GM21825 (cell line): ENCODE results near the gene SLC49A4.

ENCODE experiments used
- ATAC-seq: cut with Tn5 transposase; IDR thresholded peaks from one replicate; pipeline ENCODE4 v1.9.1; 2021; ENCODE audit warnings: mild to moderate bottlenecking, moderate library complexity; ENCODE audit not compliant: unreplicated experiment

Gene SLC49A4

DNA sequence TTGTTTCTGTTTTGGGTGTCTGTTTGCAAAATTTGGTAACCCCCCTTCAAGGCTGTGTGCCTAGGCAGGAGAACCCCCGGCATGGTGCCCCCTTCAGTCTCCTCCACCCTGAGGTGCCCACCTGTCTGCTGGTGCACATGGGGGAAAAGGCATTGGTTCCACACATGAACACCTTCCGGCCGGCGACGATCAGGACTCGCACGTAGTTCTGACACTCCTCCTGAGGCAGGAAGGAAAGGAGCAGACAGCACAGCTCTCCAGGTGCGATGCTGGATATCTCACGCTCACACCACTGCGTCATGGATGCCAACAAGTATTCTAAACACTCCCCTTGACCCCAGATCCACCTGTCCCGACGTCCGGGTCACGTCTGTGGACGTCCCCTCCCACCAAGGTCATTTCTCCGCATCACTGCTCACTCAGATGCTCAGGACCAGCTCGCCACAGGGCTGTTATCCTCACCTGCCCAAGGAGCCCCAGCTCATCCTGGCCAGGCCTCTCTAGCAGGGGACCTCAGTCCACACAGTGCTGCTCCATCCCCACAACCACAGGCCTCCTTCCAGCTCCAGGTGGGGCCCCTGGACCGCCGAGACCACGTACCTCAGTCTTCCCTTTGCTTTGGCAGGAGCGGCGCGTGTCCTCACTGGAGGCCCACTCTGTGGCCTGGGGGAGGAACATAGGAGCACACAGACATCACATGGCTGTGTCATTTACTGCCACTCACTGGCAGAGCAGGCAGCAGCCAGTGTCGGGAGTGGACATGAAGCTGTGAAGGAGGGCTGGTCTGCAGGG, 133.7 kb downstream of the SLC49A4 start:
- no peak for ATAC-seq

DNA sequence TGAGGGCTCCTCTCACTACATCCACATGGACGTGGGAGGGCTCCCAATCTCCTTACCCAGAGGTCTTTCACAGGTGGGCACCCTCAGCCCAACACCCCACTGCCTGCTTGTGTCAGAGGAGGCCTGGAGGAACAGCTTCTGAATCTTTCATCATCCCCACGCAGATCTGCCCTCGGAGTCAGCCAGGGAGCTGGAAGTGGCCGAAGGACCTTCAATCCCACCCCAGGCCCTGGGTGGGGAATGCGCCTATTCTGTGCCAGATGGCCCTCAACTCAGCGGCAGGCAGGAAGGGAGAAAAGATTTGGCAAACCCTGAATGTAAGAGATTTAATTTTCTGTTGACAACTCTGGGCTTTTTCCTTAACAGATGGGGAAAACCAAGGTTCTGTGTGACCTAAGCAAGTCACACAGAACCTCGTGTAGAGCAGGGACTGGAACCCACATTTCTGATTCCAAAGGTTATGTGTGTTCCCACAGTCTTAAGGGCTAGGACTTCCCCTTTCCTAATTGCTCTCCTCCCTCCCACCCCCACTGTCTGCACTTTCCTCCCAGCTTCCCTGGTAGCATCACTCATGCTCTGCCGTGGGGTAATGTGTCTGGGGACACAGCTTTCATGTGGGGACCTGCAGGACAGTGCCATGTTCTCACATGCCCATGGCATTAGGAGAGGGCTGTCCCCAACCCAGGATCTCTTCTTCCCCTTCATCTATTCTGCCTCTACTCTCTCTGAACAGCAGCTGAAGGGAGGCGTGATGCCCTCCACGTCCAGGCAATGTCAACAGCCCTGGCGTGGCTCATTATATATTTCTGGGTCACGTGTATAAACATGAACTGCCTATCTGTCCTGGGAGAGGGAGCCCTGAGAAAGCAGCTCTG, 134.6 kb downstream of the SLC49A4 start:
- no peak for ATAC-seq

DNA sequence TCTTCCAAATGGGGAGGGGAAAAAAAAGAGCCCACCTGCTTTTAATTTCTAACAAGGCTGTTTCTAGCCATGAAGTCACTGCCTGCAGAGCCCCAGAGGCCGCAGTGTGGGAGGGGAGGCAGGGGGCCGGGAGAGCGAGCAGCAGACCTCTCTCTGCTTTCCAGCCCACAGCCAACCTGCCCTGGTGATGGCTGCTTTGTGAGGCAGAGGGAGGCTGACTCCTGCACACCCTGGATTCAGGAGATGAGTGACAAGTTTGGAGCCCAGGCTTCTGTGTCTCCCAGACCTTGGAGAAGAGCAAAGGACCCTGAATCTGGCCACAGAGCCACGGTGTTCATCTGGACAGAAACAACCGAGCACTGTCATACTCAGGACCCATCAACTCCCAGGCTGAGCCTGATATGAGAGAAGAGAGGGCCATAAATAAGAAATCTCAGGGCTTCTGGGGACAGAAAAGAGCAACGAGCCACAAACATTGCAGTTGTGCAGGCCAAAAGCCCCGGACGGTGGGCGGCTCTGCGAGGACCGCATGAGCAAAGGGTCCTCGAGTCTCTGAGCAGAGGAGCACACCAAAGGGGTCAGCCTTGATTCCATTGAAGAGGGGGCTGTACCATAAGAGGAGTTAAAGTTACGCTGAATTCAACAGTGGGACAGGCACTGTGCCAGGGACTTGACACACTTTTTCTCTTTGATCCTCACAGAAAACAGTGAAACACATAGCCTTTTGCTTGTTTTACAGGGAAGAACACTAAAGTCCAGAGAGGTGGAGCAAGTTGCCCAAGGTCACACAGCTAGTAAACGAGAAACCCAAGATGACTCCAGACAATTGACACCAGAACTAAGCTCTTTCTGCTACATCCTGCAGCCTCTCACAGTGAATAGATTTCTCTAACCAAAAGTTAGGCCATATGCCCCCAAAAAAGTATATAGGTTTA, 135.5 kb downstream of the SLC49A4 start:
- no peak for ATAC-seq
